Rectal smooth muscle tissue (tissue), 1 donor: ENCODE results near the gene PHF21A.

Source experiments
- H3K27ac ChIP-seq: one replicate; pipeline ENCODE4 v1.7.0; 2013; ENCODE audit warnings: low read depth, low read length, inconsistent platforms
- H3K27me3 ChIP-seq: one replicate; pipeline ENCODE4 v1.7.0; 2013; ENCODE audit warnings: low read length; ENCODE audit not compliant: control insufficient read depth, insufficient read depth
- H3K36me3 ChIP-seq: one replicate; pipeline ENCODE4 v1.7.0; 2013; ENCODE audit warnings: low read length; ENCODE audit not compliant: control insufficient read depth, insufficient read depth
- H3K4me1 ChIP-seq: one replicate; pipeline ENCODE4 v1.7.0; 2013; ENCODE audit warnings: low read length; ENCODE audit not compliant: control insufficient read depth, insufficient read depth
- H3K4me3 ChIP-seq: one replicate; pipeline ENCODE4 v1.7.0; 2013; ENCODE audit warnings: low read length
- H3K9ac ChIP-seq: one replicate; pipeline ENCODE4 v1.7.0; 2013; ENCODE audit warnings: low read length

Gene PHF21A

DNA sequence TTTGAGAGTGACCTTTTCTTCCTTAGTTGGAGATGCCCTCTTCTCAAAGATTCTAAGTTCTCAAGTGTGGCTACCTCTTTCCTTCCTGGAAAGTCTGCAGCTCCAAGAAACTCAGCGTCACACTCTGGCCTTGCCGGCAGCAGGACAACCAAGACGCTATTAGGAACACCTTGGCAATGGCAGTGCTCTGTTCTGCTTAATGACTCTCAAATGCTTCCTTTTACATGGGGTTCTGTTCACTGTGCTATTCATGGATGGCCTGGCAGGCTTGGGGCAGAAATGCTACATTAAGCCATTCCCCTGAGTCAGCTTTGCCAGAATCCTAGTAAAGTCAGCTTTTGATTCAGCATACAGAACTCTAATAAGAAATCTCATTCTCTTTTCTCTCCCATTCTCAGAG is 172.9 kb downstream of the PHF21A start:
- Histone ChIP-seq H3K27me3 (no peaks in the 10 kb centered on the region), H3K9ac (no peak overlapping the region), H3K36me3 (peaks cover 19% of the 10 kb centered on the region), H3K27ac (no peak overlapping the region), H3K4me3 (no peak overlapping the region), H3K4me1 (peaks cover 2% of the 10 kb centered on the region)

- H3K27me3 ChIP-seq, result no peaks in the 10 kb centered on the region
- H3K4me3 ChIP-seq, result no peak overlapping the region
- H3K4me1 ChIP-seq, result peaks cover 2% of the 10 kb centered on the region
- no peak overlapping the region for H3K9ac ChIP-seq
- H3K27ac ChIP-seq, result no peak overlapping the region
- peaks cover 19% of the 10 kb centered on the region for H3K36me3 ChIP-seq
Measured at GRCh38 chr11:45947885-45948284, 173.4 kb downstream of the PHF21A start.

- Histone ChIP-seq H3K36me3 (peaks cover 19% of the 10 kb centered on the region), H3K27me3 (no peaks in the 10 kb centered on the region), H3K4me3 (no peak overlapping the region), H3K9ac (no peak overlapping the region), H3K27ac (no peak overlapping the region), H3K4me1 (peaks cover 2% of the 10 kb centered on the region)
Measured at GRCh38 chr11:45945397-45945999, 175.8 kb downstream of the PHF21A start.

DNA sequence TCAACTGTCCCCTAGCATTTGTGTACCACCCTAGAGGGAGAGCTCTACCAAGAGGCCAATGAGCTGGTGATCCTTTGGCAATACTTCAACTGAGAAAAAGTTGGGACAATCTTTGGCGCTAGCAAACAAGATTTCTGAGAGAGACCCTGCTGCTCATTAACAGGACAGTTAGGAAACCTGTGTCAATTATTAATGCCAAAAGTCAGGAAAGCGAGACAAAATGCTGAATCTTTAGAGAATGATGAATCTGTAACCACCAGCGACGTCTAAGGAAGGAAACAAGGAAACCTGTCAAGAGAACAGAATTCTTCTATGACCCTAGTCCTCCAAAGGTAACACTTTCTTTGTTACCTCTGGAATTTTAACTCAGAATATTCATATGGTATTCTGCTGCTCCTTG is 178.9 kb downstream of the PHF21A start:
- peaks cover 10% of the 10 kb centered on the region for H3K36me3 ChIP-seq

GRCh38 chr11:45941285-45941684 is 180.0 kb downstream of the PHF21A start:
- Histone ChIP-seq H3K4me3 (no peak overlapping the region), H3K36me3 (peaks cover 7% of the 10 kb centered on the region), H3K27ac (no peak overlapping the region), H3K27me3 (no peaks in the 10 kb centered on the region), H3K9ac (no peak overlapping the region), H3K4me1 (peaks cover 2% of the 10 kb centered on the region)

More for the DNA sequence above, 178.9 kb downstream of the PHF21A start:
- Histone ChIP-seq H3K4me3 (no peak overlapping the region), H3K27ac (no peak overlapping the region), H3K4me1 (peaks cover 2% of the 10 kb centered on the region), H3K9ac (no peak overlapping the region), H3K27me3 (no peaks in the 10 kb centered on the region)

DNA sequence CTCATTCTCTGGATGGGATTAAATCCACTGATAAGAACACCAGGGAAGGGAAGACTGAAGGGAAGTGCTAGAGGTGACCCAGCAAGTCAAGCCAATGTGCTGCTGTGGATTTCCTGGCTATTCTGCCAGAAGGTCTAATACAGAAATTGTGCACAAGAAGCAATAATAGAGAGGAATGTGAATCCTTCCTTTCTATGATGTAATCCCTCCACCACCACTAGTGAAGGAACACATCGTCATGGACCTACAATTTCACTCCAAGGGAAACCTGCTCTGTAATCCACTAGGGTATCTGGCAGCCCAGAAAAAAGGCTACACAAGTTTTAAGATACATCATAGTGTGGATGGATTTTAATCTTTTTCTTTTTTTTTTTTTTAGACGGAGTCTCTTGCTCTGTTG is 181.4 kb downstream of the PHF21A start:
- H3K27me3 ChIP-seq, result no peaks in the 10 kb centered on the region
- H3K36me3 ChIP-seq, result peaks cover 6% of the 10 kb centered on the region
- H3K9ac ChIP-seq, result no peak overlapping the region

DNA sequence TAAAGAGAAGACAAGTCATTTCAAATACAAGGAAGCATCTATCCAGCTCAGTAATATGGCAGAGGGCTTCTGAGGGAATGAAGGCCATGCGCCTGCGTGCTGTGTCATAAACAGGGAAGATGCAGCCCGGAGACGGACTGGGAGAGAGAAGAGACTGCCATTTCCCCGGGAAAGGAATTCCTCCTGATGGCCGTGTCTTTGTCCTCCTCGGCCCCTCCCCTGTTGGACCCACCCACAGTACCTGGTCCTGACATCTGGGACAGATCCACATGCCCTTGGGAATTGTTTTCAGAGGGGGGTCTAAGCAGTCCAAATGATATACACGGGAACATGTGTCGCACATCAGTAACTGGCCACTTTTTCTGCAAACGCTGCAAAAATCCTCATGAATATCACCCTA is 183.3 kb downstream of the PHF21A start:
- H3K36me3 ChIP-seq, result peaks cover 23% of the 10 kb centered on the region
- H3K9ac ChIP-seq, result no peak overlapping the region
- no peak overlapping the region for H3K4me3 ChIP-seq
- H3K27ac ChIP-seq, result no peak overlapping the region
- no peaks in the 10 kb centered on the region for H3K27me3 ChIP-seq
- H3K4me1 ChIP-seq, result no peaks in the 10 kb centered on the region

More for the DNA sequence above, 181.4 kb downstream of the PHF21A start:
- no peak overlapping the region for H3K4me3 ChIP-seq
- H3K4me1 ChIP-seq, result no peaks in the 10 kb centered on the region
- no peak overlapping the region for H3K27ac ChIP-seq

GRCh38 chr11:45936511-45937054 is 184.7 kb downstream of the PHF21A start:
- H3K4me1 ChIP-seq, result no peaks in the 10 kb centered on the region
- no peak overlapping the region for H3K4me3 ChIP-seq
- H3K27ac ChIP-seq, result no peak overlapping the region
- H3K36me3 ChIP-seq, result peaks cover 26% of the 10 kb centered on the region
- no peak overlapping the region for H3K9ac ChIP-seq
- H3K27me3 ChIP-seq, result no peaks in the 10 kb centered on the region

DNA sequence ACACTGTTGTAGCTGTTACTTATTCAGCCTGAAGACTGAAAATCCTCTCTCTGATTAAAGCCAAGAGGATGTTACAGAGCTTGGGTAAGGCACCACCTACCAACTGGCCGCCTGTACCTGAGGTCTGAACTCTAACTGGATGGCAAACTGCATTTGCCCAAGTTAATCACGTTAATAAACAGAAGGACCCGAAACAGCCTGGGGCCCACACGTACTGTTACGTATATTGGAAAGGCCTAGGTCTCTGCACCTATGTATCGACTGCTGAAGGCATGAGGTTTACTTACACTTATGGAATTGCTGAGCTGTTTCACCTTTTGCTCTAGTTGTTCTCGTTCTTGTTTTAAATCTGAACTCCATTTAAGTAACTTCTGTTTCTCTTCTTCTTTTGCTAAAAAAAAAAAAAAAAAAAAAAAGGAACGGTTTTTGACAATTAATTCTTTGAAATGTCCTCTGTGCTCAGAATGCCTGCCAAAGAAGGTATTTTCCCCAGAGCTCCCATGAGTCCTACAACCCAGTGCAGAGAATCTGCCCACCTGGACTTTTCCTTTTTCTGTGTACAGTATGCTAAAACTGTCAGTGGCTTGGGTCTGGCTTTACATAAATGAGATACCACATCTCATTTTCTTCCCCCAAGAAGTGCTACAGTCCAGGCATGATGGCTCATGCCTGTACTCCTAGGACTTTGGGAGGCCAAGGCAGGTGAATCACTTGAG is 185.7 kb downstream of the PHF21A start:
- Histone ChIP-seq H3K4me1 (no peaks in the 10 kb centered on the region), H3K27me3 (no peaks in the 10 kb centered on the region), H3K36me3 (peaks cover 26% of the 10 kb centered on the region), H3K9ac (no peak overlapping the region), H3K27ac (no peak overlapping the region), H3K4me3 (no peak overlapping the region)

DNA sequence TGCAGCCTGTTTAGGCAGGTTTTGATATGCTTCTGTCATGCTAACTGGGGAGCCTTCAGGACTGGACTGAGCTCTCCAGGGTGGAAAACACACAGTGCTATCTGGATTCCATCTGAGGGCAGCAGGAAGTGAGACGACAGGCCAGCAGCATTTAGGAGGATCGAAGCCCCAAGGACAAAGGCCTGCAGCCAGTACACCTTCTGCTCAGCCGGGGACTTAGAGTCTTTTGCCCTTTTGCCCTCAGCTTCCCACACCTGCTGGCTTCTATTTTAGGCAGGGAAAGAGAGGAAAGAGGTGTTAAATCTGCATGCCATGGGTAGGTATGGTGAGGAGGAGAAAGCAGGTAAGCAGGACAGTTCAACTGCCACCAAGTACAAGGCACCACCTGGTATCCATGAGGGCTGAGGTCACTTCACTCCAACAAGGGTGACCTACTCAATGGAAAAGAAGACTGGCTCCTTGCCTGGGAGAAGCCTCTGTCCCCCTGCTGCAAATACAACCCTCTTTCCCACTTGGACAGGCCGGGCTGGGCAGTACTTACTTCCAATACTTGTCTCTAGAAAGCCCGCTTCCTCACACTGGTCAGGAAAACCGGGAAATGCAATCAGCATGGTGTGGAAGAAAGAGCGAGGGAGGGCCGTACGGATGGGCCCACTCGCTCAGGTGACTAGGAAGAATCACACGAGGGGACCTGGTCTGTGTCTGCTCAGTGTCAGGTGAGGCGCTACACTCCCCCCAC is 186.5 kb downstream of the PHF21A start:
- Histone ChIP-seq H3K27ac (no peak overlapping the region), H3K9ac (no peak overlapping the region), H3K4me3 (no peak overlapping the region), H3K27me3 (no peaks in the 10 kb centered on the region), H3K4me1 (no peaks in the 10 kb centered on the region), H3K36me3 (peaks cover 26% of the 10 kb centered on the region)

DNA sequence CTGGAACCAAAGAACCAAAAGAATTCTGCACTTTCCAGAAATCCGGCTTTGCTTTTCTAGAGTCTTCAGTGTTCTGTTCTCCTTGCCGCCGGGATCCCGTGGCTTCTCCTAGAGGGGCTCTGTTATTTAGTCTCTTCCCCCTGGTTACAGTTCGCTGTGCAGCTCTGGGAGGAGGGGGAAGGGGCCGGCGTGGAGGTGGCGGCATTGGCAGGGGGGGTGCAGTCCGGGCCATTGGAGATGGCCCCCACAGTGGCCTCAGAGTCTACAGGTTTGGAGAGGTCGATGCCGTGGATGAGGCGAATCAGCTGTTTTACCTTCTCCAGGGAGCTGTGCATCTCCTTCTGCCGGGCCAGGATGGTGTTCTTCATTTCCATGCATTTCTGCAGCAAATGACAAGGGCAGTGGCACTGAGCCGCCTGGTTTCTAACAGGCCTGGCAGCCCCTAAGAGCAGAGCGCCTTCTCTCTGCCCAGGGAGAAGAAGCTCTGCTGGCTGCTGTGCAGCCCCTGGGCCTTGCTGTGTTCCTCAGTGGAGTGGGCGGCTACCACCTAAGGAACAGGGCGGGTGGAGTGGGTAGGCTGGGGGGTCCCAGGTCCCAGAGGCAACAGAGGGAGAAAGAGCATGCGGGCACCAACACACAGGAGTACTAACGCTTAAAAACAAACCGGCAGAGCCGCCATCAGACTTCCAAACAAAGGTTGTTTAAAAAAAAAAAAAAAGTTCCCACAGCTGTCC is 187.2 kb downstream of the PHF21A start:
- no peak overlapping the region for H3K9ac ChIP-seq
- H3K27me3 ChIP-seq, result no peaks in the 10 kb centered on the region
- H3K36me3 ChIP-seq, result peaks cover 26% of the 10 kb centered on the region
- H3K4me1 ChIP-seq, result no peaks in the 10 kb centered on the region
- H3K4me3 ChIP-seq, result no peak overlapping the region
- H3K27ac ChIP-seq, result no peak overlapping the region
